CD14-positive monocyte (primary cell): Measurements from ENCODE around the gene TMEM132C. TPM values are rescaled to one million over a fixed set of nuclear protein-coding genes. Genes with fewer than 3 reads are reported as not detected.

Experiments used
- DNase-seq, 3 donors: peaks; one replicate each; pipeline ENCODE4 v3.0.0-alpha.2; 2011 to 2022
- H2AFZ ChIP-seq: 2 replicates; pipeline ENCODE4 v1.6.0; 2012; ENCODE audit warnings: mild to moderate bottlenecking, low read depth, low read length, inconsistent platforms; ENCODE audit not compliant: insufficient read depth, poor library complexity, severe bottlenecking
- H3K27ac ChIP-seq, 2 donors: 1 replicate in 1 of 2; 2 replicates in 1 of 2; pipeline ENCODE4 v1.5.1; 2012 to 2013; ENCODE audit warnings: low read length in 2 of 2, control low read depth in 1 of 2, inconsistent platforms in 1 of 2, low read depth in 1 of 2, mild to moderate bottlenecking in 1 of 2
- H3K27me3 ChIP-seq, 2 donors: one replicate each; pipeline versions ENCODE4 v1.6.0 to v1.6.1; 2011 to 2013; ENCODE audit warnings: low read length in 2 of 2; ENCODE audit not compliant: control insufficient read depth in 2 of 2, insufficient read depth in 2 of 2
- H3K36me3 ChIP-seq, 2 donors: replicated peaks in 1 of 2; 1 replicate in 1 of 2; 2 replicates in 1 of 2; pipeline versions ENCODE4 v1.5.1 to v1.6.1; 2012 to 2013; ENCODE audit warnings: low read length in 2 of 2, control low read depth in 1 of 2, inconsistent platforms in 1 of 2, mild to moderate bottlenecking in 1 of 2; ENCODE audit not compliant: insufficient read depth in 2 of 2, control insufficient read depth in 1 of 2
- H3K4me1 ChIP-seq, 2 donors: 1 replicate in 1 of 2; 2 replicates in 1 of 2; pipeline versions ENCODE4 v1.5.1 to v1.6.1; 2012 to 2013; ENCODE audit warnings: low read length in 2 of 2, control low read depth in 1 of 2, inconsistent platforms in 1 of 2, mild to moderate bottlenecking in 1 of 2, moderate library complexity in 1 of 2; ENCODE audit not compliant: insufficient read depth in 2 of 2, control insufficient read depth in 1 of 2
- H3K4me2 ChIP-seq: replicated peaks from 2 replicates; pipeline ENCODE3; 2012; ENCODE audit warnings: low read length, moderate library complexity, mild to moderate bottlenecking; ENCODE audit not compliant: poor library complexity, severe bottlenecking; ENCODE audit errors: extremely low read depth
- H3K4me3 ChIP-seq, 3 experiments: fragments of 200-600 bp in 1 of 3; sonication (generic) in 1 of 3; replicated peaks in 1 of 3; 1 replicate in 2 of 3; 2 replicates in 1 of 3; pipeline ENCODE4 v1.5.1; 2011 to 2013; ENCODE audit warnings: low read length in 3 of 3, mild to moderate bottlenecking in 3 of 3, control low read depth in 2 of 3, low read depth in 2 of 3, inconsistent platforms in 1 of 3, moderate library complexity in 1 of 3
- H3K79me2 ChIP-seq: 2 replicates; pipeline ENCODE4 v1.6.0; 2012; ENCODE audit warnings: mild to moderate bottlenecking, control low read depth, inconsistent platforms, low read length, moderate library complexity; ENCODE audit not compliant: insufficient read depth
- H3K9ac ChIP-seq: 2 replicates; pipeline ENCODE4 v1.6.0; 2017; ENCODE audit warnings: low read length, mild to moderate bottlenecking; ENCODE audit not compliant: insufficient read depth, poor library complexity, severe bottlenecking
- H3K9me3 ChIP-seq, 2 donors: replicated peaks in 1 of 2; 1 replicate in 1 of 2; 2 replicates in 1 of 2; pipeline versions ENCODE4 v1.5.1 to v1.6.1; 2012 to 2013; ENCODE audit warnings: low read length in 2 of 2, control low read depth in 1 of 2; ENCODE audit not compliant: control insufficient read depth in 1 of 2, insufficient read depth in 1 of 2
- H4K20me1 ChIP-seq: 2 replicates; pipeline ENCODE4 v1.6.0; 2012; ENCODE audit warnings: mild to moderate bottlenecking, low read length, control low read depth, moderate library complexity; ENCODE audit not compliant: insufficient read depth
- H3K27ac Mint-ChIP-seq, 7 donors: one replicate each; pipeline ENCODE4 v1.8.0; 2020; ENCODE audit warnings: mild to moderate bottlenecking in 7 of 7, mixed read lengths in 7 of 7, moderate library complexity in 6 of 7, inconsistent platforms in 2 of 7
- H3K27me3 Mint-ChIP-seq, 3 donors: one replicate each; pipeline ENCODE4 v1.8.0; 2021 to 2022; ENCODE audit warnings: low read depth in 3 of 3, mild to moderate bottlenecking in 3 of 3, mixed read lengths in 3 of 3, moderate library complexity in 3 of 3, inconsistent platforms in 1 of 3
- H3K36me3 Mint-ChIP-seq, 2 donors: one replicate each; pipeline ENCODE4 v1.8.0; 2020; ENCODE audit warnings: mixed read lengths in 2 of 2, inconsistent platforms in 1 of 2, mild to moderate bottlenecking in 1 of 2
- H3K4me1 Mint-ChIP-seq: one replicate; pipeline ENCODE4 v1.8.0; 2020; ENCODE audit warnings: mild to moderate bottlenecking, mixed read lengths
- H3K4me3 Mint-ChIP-seq, 2 donors: one replicate each; pipeline ENCODE4 v1.8.0; 2020; ENCODE audit warnings: mild to moderate bottlenecking in 2 of 2, mixed read lengths in 2 of 2, moderate library complexity in 1 of 2
- H3K9me3 Mint-ChIP-seq, 7 donors: one replicate each; pipeline ENCODE4 v1.8.0; 2020 to 2022; ENCODE audit warnings: mixed read lengths in 7 of 7, mild to moderate bottlenecking in 6 of 7, moderate library complexity in 6 of 7, inconsistent platforms in 2 of 7
- WGBS: methylation state at CpG from one replicate; pipeline ENCODE4 v1.1.5; 2013; ENCODE audit warnings: missing lambda C conversion rate; ENCODE audit not compliant: insufficient coverage; 5-methylcytosine and 5-hydroxymethylcytosine counted together
- intact Hi-C, 2 donors: fragments of 100-400 bp; cut with micrococcal nuclease; formaldehyde crosslinking; loops; one replicate each; pipeline versions ENCODE4 v1.15.0 to v1.15.1; 2023
- polyA plus RNA-seq, 3 donors: library from polyadenylated mRNA; depleted of rRNA in 1 of 3; unstranded in 2 of 3; stranded (reverse) in 1 of 3; fragments of 300-500 nt in 2 of 3; fragments of >200 nt in 1 of 3; fragmentation: Illumina TruSeq in 2 of 3; gene quantifications; 1 replicate in 2 of 3; 2 replicates in 1 of 3; pipeline ENCODE4 v1.2.3, GENCODE V29; 2012 to 2021
- TF ChIP-seq, protein P1 (sequence below): fragments of 200-600 bp; IDR thresholded peaks from one replicate; pipeline ENCODE4 v1.8.0; 2022; ENCODE audit warnings: antibody characterized with exemption, mild to moderate bottlenecking

The TMEM132C gene
- polyA plus RNA-seq, 3 donors, result not detected

DNA sequence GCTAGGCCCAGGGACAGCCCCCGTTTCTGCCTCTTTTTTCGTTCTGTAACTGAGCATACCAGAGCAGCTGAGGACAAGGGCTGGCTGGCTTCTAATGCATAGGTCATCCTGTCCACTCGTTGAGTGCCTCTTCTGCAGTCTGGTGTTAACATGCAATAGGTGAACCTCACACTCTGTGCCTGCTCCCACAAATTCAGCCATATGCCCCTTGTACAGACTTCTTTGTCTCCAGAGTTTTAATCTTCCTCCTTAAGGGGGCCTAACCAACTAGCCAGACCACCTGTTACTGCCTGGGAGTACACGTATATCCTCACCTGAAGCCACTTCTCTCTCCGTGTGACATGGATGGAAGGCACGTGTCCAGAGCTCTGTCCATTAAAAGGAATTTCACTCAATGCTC lies 445.7 kb downstream of the TMEM132C start:
- no peaks in the 10 kb centered on the region for H4K20me1 ChIP-seq
- no peak for DNase-seq
- Mint-ChIP-seq H3K27me3 (peaks cover 0 to 3% (median 2%) of the 10 kb centered on the region in 3 donors), H3K27ac (no peak overlapping the region), H3K4me3 (no peak overlapping the region), H3K4me1 (no peaks in the 10 kb centered on the region), H3K36me3 (no peaks in the 10 kb centered on the region), H3K9me3 (peaks cover 0 to 9% (median 5%) of the 10 kb centered on the region in 7 donors)
- H3K4me2 ChIP-seq, result no peak overlapping the region
- H3K27me3 ChIP-seq, result no peaks in the 10 kb centered on the region
- no peaks in the 10 kb centered on the region for H3K36me3 ChIP-seq
- H2AFZ ChIP-seq, result no peak overlapping the region
- 94% methylated on average over 6 of the region's 6 CpGs for WGBS
- H3K4me3 ChIP-seq, result no peak overlapping the region
- no peak overlapping the region for H3K9ac ChIP-seq
- intact Hi-C loops, result no loop called here
- H3K9me3 ChIP-seq, result peaks cover 6% of the 10 kb centered on the region in 2 donors
- no peaks in the 10 kb centered on the region for H3K79me2 ChIP-seq
- H3K27ac ChIP-seq, result no peak overlapping the region
- H3K4me1 ChIP-seq, result no peaks in the 10 kb centered on the region
- TF ChIP-seq, protein P1, sequence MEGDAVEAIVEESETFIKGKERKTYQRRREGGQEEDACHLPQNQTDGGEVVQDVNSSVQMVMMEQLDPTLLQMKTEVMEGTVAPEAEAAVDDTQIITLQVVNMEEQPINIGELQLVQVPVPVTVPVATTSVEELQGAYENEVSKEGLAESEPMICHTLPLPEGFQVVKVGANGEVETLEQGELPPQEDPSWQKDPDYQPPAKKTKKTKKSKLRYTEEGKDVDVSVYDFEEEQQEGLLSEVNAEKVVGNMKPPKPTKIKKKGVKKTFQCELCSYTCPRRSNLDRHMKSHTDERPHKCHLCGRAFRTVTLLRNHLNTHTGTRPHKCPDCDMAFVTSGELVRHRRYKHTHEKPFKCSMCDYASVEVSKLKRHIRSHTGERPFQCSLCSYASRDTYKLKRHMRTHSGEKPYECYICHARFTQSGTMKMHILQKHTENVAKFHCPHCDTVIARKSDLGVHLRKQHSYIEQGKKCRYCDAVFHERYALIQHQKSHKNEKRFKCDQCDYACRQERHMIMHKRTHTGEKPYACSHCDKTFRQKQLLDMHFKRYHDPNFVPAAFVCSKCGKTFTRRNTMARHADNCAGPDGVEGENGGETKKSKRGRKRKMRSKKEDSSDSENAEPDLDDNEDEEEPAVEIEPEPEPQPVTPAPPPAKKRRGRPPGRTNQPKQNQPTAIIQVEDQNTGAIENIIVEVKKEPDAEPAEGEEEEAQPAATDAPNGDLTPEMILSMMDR, result no peak

DNA sequence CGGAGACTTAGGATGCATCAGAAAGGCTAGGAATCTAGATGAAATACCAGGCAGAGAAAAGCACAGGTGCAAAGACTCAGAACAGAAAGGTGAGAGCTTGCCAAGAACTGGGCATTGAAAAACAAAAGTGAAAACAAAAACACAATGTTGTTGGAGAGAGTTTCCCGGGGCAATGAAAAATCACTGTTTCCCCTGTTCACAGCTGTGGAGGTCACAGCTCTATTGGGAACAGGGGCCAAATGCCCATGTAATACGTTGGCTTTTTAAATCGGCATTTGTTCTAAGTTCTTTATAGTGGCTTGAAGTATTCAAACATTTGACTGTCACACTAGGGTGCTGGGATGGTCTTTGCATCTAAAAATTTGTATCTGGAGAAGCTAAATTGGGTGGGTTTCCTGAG lies 448.5 kb downstream of the TMEM132C start:
- TF ChIP-seq, protein P1, result no peak
- Histone ChIP-seq H3K4me2 (no peak overlapping the region), H3K9me3 (peaks cover 7 to 12% of the 10 kb centered on the region in 2 donors), H3K27ac (no peak overlapping the region), H3K9ac (no peak overlapping the region), H3K4me3 (no peak overlapping the region), H4K20me1 (no peaks in the 10 kb centered on the region), H3K36me3 (no peaks in the 10 kb centered on the region), H2AFZ (no peak overlapping the region), H3K79me2 (no peaks in the 10 kb centered on the region), H3K27me3 (no peaks in the 10 kb centered on the region), H3K4me1 (no peaks in the 10 kb centered on the region)
- peaks cover 0 to 17% (median 7%) of the 10 kb centered on the region in 7 donors for H3K9me3 Mint-ChIP-seq
- intact Hi-C loops, result no loop called here
- H3K4me3 Mint-ChIP-seq, result no peak overlapping the region
- H3K4me1 Mint-ChIP-seq, result no peaks in the 10 kb centered on the region
- peak overlapping the region in 1 of 7 donors; percentile 36 for H3K27ac Mint-ChIP-seq
- no peak for DNase-seq
- H3K27me3 Mint-ChIP-seq, result peaks cover 2 to 4% (median 3%) of the 10 kb centered on the region in 3 donors
- H3K36me3 Mint-ChIP-seq, result no peaks in the 10 kb centered on the region
- 87% methylated on average over 2 of the region's 4 CpGs for WGBS
